ENCODE measurements around the gene RABEP2. TPM values are rescaled to one million over a fixed set of nuclear protein-coding genes. Genes with fewer than 3 reads are reported as not detected.
"Not testable (repeated sequence)": the region's sequence is repeated elsewhere in the genome, so short reads cannot be mapped to it uniquely, and the experiment has no call there.

RABEP2 gene
- total RNA-seq, 1 experiment from 2014 or later = 17.5 TPM

DNA sequence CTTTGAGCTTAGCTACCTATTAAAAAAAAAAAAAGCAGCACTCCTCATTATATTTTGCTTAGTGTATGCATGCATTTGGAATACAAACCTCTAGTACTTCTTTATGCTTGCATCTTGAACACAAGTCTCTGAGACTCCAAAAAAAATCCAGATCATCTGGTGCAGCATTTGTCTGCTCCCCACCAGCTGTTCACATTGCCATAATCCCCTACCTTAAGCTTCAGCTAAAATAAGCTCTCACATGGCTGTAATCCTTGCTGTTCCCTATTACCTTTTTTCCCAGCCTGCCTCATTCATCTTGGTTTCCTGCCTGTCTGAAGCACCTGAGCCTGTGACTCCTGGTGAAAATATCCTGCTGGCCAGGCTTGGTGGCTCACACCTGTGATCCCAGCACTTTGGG lies 18.2 kb upstream of the RABEP2 start:
- H3K9ac ChIP-seq (ENCODE audit: extremely low read depth, insufficient read length, low read length) = no peak overlapping the region
- H3K23ac ChIP-seq (ENCODE audit: insufficient read length, low read depth, low read length) = no peak overlapping the region
- no peak overlapping the region for H3K27ac ChIP-seq (ENCODE audit: insufficient read length, low read depth, low read length)
- no peaks in the 10 kb centered on the region for H4K20me1 ChIP-seq (ENCODE audit: control insufficient read depth, insufficient read depth, insufficient read length)
- no peak overlapping the region for H2BK15ac ChIP-seq (ENCODE audit: low read depth, low read length)
- H3K4ac ChIP-seq (ENCODE audit: low read depth, low read length) = no peak overlapping the region
- no peak overlapping the region for H3K4me2 ChIP-seq (ENCODE audit: insufficient read depth, insufficient read length, low read length)
- no peak overlapping the region for H4K8ac ChIP-seq (replicated peaks; ENCODE audit: insufficient read length, low read depth, low read length)
- H3K4me1 ChIP-seq (ENCODE audit: insufficient read depth, low read length) = no peaks in the 10 kb centered on the region; the same call in 1 of the 2 replicates
- no peak overlapping the region for H2AK5ac ChIP-seq (ENCODE audit: insufficient read length, low read length)
- no peak overlapping the region for H4K5ac ChIP-seq (ENCODE audit: insufficient read length, low read depth, low read length)
- H3K27ac Mint-ChIP-seq = no peak overlapping the region
- no peak overlapping the region for H3K18ac ChIP-seq (ENCODE audit: insufficient read length, low read depth, low read length)
- H3K4me3 Mint-ChIP-seq = no peak overlapping the region
- H3K4me1 Mint-ChIP-seq = peaks cover 5 to 6% of the 10 kb centered on the region in 2 experiments
- H3K79me1 ChIP-seq (ENCODE audit: insufficient read depth, low read depth, low read length, poor library complexity, severe bottlenecking) = no peaks in the 10 kb centered on the region
- H3K56ac ChIP-seq (ENCODE audit: insufficient read length, low read depth, low read length) = no peak overlapping the region
- H3K14ac ChIP-seq (ENCODE audit: insufficient read depth, low read length) = no peak overlapping the region
- TF ChIP-seq, protein P1, sequence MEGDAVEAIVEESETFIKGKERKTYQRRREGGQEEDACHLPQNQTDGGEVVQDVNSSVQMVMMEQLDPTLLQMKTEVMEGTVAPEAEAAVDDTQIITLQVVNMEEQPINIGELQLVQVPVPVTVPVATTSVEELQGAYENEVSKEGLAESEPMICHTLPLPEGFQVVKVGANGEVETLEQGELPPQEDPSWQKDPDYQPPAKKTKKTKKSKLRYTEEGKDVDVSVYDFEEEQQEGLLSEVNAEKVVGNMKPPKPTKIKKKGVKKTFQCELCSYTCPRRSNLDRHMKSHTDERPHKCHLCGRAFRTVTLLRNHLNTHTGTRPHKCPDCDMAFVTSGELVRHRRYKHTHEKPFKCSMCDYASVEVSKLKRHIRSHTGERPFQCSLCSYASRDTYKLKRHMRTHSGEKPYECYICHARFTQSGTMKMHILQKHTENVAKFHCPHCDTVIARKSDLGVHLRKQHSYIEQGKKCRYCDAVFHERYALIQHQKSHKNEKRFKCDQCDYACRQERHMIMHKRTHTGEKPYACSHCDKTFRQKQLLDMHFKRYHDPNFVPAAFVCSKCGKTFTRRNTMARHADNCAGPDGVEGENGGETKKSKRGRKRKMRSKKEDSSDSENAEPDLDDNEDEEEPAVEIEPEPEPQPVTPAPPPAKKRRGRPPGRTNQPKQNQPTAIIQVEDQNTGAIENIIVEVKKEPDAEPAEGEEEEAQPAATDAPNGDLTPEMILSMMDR (conservative IDR thresholded peaks at IDR 0.05) = no peak
- no peaks in the 10 kb centered on the region for H3K79me2 ChIP-seq (ENCODE audit: insufficient read depth, low read length)
- H2BK5ac ChIP-seq (ENCODE audit: insufficient read length, low read length) = no peak overlapping the region
- no peak overlapping the region for H2BK120ac ChIP-seq (ENCODE audit: low read depth, low read length, poor library complexity, severe bottlenecking)
- H3K36me3 Mint-ChIP-seq (ENCODE audit: insufficient read depth in 1 of 3, low read depth in 3 of 3) = no peaks in the 10 kb centered on the region
- no peaks in the 10 kb centered on the region for H3K27me3 ChIP-seq (ENCODE audit: insufficient read depth, low read length)
- DNase-seq = no peak
- H2BK20ac ChIP-seq (ENCODE audit: low read depth, low read length, poor library complexity, severe bottlenecking) = no peak overlapping the region
- H4K91ac ChIP-seq (ENCODE audit: insufficient read length, low read depth, low read length) = no peak overlapping the region
- H3K23me2 ChIP-seq (ENCODE audit: insufficient read length, low read depth, low read length, poor library complexity, severe bottlenecking) = peaks cover 4% of the 10 kb centered on the region
- no peak overlapping the region for H2AFZ ChIP-seq (ENCODE audit: low read length)
- no peak overlapping the region for H3T11ph ChIP-seq (ENCODE audit: low read length)
- H3K27me3 Mint-ChIP-seq (ENCODE audit: low read depth) = peaks cover 8% of the 10 kb centered on the region
- H3K9me3 Mint-ChIP-seq = no peaks in the 10 kb centered on the region; a peak in 1 of 5 replicates
- no peak overlapping the region for H2BK12ac ChIP-seq (ENCODE audit: insufficient read length, low read depth, low read length)
- H3K9me3 ChIP-seq (ENCODE audit: control insufficient read depth, low read depth, low read length) = no peaks in the 10 kb centered on the region

DNA sequence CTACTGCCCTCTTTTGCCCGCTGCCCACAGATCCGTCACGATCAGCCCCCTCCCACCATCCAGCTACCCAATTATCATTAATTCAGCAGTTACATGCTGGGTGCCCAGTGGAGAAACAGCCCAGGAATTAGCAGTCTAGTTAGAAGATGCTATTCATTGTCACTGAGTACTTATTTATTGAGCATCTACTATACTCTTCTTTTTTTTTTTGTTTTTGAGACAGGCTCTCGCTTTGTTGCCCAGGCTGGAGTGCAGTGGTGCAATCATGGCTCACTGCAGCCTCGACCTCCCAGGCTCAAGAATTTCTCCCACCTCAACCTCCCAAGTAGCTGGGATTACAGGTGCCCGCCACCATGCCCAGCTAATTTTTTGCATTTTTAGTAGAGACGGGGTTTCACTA lies 14.8 kb upstream of the RABEP2 start:
- not testable (repeated sequence) for DNase-seq; H3K23ac ChIP-seq (ENCODE audit: insufficient read length, low read depth, low read length); H3K79me2 ChIP-seq (ENCODE audit: insufficient read depth, low read length); H2BK15ac ChIP-seq (ENCODE audit: low read depth, low read length); H4K20me1 ChIP-seq (ENCODE audit: control insufficient read depth, insufficient read depth, insufficient read length); H3K4me2 ChIP-seq (ENCODE audit: insufficient read depth, insufficient read length, low read length); H3K27ac Mint-ChIP-seq; H2BK20ac ChIP-seq (ENCODE audit: low read depth, low read length, poor library complexity, severe bottlenecking); H3K14ac ChIP-seq (ENCODE audit: insufficient read depth, low read length); H3K27me3 ChIP-seq (ENCODE audit: insufficient read depth, low read length); H3K56ac ChIP-seq (ENCODE audit: insufficient read length, low read depth, low read length); H3K79me1 ChIP-seq (ENCODE audit: insufficient read depth, low read depth, low read length, poor library complexity, severe bottlenecking); H3K23me2 ChIP-seq (ENCODE audit: insufficient read length, low read depth, low read length, poor library complexity, severe bottlenecking); H2BK5ac ChIP-seq (ENCODE audit: insufficient read length, low read length); H4K5ac ChIP-seq (ENCODE audit: insufficient read length, low read depth, low read length); H2AK5ac ChIP-seq (ENCODE audit: insufficient read length, low read length); H3K9me3 Mint-ChIP-seq; H2BK120ac ChIP-seq (ENCODE audit: low read depth, low read length, poor library complexity, severe bottlenecking); H2AFZ ChIP-seq (ENCODE audit: low read length); H3K36me3 Mint-ChIP-seq (ENCODE audit: insufficient read depth in 1 of 3, low read depth in 3 of 3); H3T11ph ChIP-seq (ENCODE audit: low read length); H3K9me3 ChIP-seq (ENCODE audit: control insufficient read depth, low read depth, low read length); H4K8ac ChIP-seq (replicated peaks; ENCODE audit: insufficient read length, low read depth, low read length); H3K4me1 Mint-ChIP-seq; H3K9ac ChIP-seq (ENCODE audit: extremely low read depth, insufficient read length, low read length); H2BK12ac ChIP-seq (ENCODE audit: insufficient read length, low read depth, low read length); H4K91ac ChIP-seq (ENCODE audit: insufficient read length, low read depth, low read length); H3K4ac ChIP-seq (ENCODE audit: low read depth, low read length); H3K4me3 Mint-ChIP-seq; H3K27ac ChIP-seq (ENCODE audit: insufficient read length, low read depth, low read length); H3K4me1 ChIP-seq (ENCODE audit: insufficient read depth, low read length); H3K18ac ChIP-seq (ENCODE audit: insufficient read length, low read depth, low read length)
- H3K27me3 Mint-ChIP-seq (ENCODE audit: low read depth) = peaks cover 13% of the 10 kb centered on the region
- no CpG with 5 or more reads among the region's 7 CpGs for WGBS (ENCODE audit: extremely low coverage, insufficient read length, low lambda C conversion rate)
